ENCODE measurements around the gene GET3.

GRCh38 chr19:12770922-12771321, 33.6 kb downstream of the GET3 start:
- no peak for TF ChIP-seq POLR2A (IDR thresholded peaks at IDR 0.05; ENCODE audit: low read length)
- TF ChIP-seq, protein P1, sequence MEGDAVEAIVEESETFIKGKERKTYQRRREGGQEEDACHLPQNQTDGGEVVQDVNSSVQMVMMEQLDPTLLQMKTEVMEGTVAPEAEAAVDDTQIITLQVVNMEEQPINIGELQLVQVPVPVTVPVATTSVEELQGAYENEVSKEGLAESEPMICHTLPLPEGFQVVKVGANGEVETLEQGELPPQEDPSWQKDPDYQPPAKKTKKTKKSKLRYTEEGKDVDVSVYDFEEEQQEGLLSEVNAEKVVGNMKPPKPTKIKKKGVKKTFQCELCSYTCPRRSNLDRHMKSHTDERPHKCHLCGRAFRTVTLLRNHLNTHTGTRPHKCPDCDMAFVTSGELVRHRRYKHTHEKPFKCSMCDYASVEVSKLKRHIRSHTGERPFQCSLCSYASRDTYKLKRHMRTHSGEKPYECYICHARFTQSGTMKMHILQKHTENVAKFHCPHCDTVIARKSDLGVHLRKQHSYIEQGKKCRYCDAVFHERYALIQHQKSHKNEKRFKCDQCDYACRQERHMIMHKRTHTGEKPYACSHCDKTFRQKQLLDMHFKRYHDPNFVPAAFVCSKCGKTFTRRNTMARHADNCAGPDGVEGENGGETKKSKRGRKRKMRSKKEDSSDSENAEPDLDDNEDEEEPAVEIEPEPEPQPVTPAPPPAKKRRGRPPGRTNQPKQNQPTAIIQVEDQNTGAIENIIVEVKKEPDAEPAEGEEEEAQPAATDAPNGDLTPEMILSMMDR (IDR thresholded peaks at IDR 0.05) = no peak
- TF ChIP-seq EP300 (IDR thresholded peaks at IDR 0.05) = no peak
- TF ChIP-seq RFX5 (IDR thresholded peaks at IDR 0.05) = no peak

Data from A549 (cell line).